Choroid plexus epithelial cell (primary cell): ENCODE results near the gene SERPING1.

Experiments
- DNase-seq: peaks from one replicate; pipeline ENCODE4 v3.0.0-alpha.2; 2010; ENCODE audit warnings: low read depth
- H3K4me3 ChIP-seq: 2 replicates; pipeline ENCODE4 v1.5.1; 2011; ENCODE audit warnings: low read depth, mild to moderate bottlenecking, control low read depth, low read length, moderate library complexity
- CTCF ChIP-seq: conservative IDR thresholded peaks from 2 replicates; pipeline ENCODE4 v1.5.1; 2011; ENCODE audit warnings: low read depth, mild to moderate bottlenecking, control low read depth, inconsistent platforms, low read length, moderate library complexity

SERPING1 gene

GRCh38 chr11:57663975-57664374, 66.5 kb downstream of the SERPING1 start:
- DNase-seq = no peak
- no peak overlapping the region for H3K4me3 ChIP-seq
- no peak for TF ChIP-seq CTCF
